Measurements from ENCODE around the gene STX7.

STX7 gene

GRCh38 chr6:132476688-132477087, 36.2 kb downstream of the STX7 start:
- no peak for DNase-seq (ENCODE audit: low read depth)

DNA sequence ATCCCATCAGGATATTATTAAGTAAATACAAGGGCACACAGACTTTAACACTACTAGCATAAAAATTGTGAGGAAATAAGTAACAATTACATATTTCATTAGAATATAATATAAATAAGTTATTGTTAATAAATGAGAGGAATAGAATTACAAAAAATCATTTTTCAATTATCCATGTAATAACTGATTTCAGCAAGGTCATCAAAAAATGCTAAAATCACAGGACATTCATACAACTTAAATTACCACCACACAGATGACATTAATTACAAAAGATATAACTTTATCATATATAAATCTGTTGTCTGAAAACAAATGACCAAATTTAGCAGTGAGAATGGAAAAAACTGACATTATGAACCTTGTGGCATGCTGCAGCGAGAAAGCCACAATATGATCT, 37.0 kb downstream of the STX7 start:
- no peak for DNase-seq (ENCODE audit: low read depth)

DNA sequence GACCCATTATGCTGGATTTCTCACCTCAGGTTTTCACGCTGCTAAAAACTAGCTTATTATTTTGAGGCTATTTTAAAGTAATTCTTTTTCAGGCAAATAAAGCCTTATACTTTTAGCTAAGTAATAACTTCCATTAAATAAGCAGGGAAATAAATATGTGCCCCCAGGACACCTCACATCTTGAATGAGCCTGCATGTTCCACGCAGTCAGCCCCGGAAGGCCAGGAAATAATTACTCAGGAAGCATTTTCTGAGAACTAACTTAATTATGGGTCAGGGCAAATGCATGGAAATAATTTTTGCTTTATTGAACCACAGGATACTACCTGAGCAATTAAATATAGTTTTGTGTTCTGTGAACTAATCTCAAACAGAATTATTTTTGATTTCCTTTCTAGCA, 41.1 kb downstream of the STX7 start:
- DNase-seq (ENCODE audit: low read depth) = no peak

- no peak for DNase-seq (ENCODE audit: low read depth)
These were observed 46.0 kb downstream of the STX7 start for GRCh38 chr6:132466952-132467351.

DNA sequence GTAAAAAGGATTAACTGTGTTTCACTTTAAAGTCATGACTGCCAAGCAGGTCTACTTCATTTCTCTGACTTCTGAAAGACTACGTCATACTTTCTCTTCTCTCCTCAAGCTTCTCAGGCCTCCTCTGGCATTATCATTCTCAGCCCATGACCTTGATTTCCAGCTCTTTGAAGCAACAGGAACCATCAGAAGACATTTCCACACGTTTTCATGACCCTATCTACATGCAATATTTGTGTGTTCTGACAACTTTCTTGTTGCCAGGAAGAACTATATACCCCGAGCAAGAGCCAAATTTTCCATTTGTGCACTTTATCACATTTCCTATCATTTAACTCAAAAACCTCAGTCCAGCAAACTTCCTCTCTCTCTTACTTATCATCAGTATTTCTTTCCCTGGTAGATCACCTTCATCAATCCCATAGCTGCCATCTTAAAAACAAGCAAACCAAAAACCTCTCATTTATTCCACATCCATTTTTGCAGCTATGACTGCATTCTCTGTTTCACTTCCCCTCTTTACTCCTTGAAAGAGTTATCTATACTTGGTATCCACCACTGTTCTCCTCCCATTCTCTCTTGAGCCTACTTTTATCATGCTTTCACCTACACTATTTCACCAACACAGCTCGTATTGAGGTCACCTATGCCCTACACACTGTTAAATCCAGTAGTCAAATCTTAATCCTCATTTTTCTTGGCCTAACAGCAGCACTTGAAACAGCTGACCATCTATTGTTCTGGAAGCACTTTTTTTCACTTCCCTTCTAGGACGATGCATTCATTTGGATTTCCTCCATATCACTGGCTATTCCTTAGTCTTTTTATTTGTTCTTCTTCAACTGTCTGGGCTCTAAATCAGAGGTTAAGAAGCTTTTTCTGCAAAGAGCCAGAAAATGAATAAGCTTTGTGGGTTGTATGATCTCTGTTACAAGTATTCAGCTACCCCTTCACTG, 47.1 kb downstream of the STX7 start:
- DNase-seq (ENCODE audit: low read depth) = no peak

DNA sequence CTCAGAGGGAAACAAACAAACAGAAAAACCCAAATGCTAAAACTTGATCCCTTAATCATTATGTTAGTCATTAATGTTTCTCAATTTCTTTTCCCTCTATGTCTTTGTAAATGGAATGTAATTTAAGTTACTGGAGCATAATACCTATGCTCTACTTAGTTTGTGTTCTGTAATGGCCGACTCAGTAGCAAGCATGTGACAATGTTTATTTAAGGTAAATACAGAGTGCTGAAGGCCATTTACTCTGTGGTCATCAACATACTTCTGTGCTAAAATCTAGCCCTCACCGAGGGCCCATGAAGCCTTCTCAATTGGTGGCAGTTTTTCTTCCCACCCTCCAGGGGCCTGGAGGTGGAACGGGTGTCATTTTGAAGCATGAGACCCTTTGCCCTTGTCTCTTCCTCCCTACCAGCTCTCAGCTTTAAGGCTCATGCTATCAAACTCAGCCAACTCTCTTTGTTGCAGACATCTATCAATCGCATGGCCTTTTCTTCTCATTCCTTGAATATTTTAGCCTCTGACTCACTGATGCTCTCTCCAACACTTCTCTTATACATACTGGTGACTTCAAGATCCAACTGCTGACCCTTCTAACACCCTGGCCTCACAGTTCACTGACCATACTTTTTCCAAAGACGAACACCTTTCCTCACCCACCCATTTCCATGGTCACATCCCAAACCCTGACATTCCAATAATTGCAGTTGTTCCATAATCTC, 48.2 kb downstream of the STX7 start:
- DNase-seq (ENCODE audit: low read depth) = no peak

- no peak for DNase-seq (ENCODE audit: low read depth)
These were observed 51.0 kb downstream of the STX7 start for GRCh38 chr6:132461958-132462357.

DNA sequence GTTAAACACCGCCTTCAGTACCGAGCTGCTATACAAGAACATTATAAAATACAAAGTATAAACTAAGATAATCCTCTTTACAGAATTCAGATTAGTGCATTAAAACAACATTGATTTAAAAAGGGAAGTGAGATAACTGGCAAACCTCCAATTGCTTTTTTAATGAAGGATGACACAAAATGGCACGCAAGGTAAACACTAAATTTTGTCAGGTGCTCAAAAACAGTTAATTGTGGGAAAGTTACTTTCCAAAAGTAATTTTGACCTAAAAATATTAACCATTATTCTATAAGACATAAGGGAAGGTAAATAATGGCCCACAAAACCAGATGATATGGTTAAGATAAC, 53.3 kb downstream of the STX7 start:
- DNase-seq (ENCODE audit: low read depth) = no peak

- no peak for DNase-seq (ENCODE audit: low read depth)
These were observed 53.9 kb downstream of the STX7 start for GRCh38 chr6:132458887-132459604.

DNA sequence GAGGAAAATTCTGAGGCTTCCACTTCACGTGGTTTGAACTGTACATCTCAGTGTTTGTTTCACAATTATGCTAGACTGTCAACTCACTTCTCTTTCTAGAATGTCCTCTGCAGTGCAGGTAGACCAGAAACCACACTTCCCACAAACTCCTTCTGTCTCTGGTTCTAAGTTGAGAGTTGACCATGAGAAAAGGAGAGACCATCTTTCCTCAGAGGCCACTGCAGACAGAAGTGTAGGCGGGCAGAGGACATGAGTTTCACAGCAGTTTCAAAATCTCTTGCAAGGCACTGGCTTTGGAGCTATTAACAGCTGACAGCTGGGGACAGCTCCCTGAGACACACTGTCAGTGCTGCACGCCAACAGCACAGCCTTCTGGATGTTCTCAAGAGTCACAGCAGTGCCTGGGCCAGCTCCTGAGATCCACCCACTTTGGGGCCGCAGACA, 56.2 kb downstream of the STX7 start:
- no peak for DNase-seq (ENCODE audit: low read depth)

- no peak for DNase-seq (ENCODE audit: low read depth)
These were observed 66.1 kb downstream of the STX7 start for GRCh38 chr6:132446855-132447241.

GRCh38 chr6:132446141-132446854, 66.6 kb downstream of the STX7 start:
- DNase-seq (ENCODE audit: low read depth) = no peak

DNA sequence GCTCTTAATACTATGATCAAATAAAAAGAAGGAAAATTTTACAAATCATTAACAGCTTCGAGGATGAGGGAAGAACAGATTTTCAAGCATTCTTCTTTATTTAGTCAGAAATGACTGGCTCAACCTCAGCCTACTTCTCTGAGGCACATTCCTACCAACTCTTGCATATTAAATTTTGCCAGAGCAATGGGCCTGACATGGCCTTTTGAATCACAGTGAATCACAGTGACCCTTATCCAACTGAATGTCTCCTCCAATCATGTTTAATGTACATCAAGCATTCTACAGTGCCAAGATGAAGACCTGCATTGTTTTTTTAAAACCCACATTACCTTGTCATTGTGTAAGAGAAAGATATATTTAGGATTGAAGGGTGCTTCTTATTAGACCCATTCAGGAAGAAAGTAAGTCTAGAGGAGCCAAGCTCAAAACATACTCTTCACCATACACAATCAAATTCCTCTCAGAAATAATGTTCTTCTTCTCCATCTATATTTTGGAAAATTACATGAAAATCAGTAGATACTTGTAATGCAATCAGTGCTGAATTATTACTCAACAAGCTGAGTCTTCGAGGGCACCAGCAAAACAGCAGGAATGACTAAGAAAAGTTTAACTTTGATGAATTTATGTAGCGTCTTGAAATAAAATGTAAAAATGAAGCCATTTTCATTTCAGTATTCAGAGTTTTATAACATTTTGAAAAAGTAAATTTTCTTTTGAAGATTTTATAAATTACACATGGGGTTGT, 67.5 kb downstream of the STX7 start:
- no peak for DNase-seq (ENCODE audit: low read depth)

DNA sequence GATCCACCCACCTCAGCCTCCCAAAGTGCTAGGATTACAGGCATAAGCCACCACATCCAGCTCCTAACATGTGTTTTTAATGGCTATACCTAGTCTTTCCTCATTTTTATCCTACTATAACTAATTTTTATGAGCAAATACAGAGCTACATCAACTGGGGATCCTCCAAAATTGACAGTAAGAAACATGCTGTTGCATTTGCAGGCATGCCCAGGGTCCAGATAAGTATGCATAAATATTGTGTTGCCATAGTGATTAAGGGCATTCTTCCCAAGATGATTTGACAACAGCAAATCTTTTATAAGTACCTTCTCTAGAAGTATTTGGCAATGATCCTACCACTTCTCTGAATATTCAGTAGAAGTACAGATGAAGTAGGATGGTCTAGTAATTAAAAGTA, 69.7 kb downstream of the STX7 start:
- no peak for DNase-seq (ENCODE audit: low read depth)

- DNase-seq (ENCODE audit: low read depth) = no peak
These were observed 82.8 kb downstream of the STX7 start for GRCh38 chr6:132430110-132430509.

- no peak for DNase-seq (ENCODE audit: low read depth)
These were observed 87.7 kb downstream of the STX7 start for GRCh38 chr6:132425176-132425575.

- no peak for DNase-seq (ENCODE audit: low read depth)
These were observed 89.1 kb downstream of the STX7 start for GRCh38 chr6:132423839-132424238.

DNA sequence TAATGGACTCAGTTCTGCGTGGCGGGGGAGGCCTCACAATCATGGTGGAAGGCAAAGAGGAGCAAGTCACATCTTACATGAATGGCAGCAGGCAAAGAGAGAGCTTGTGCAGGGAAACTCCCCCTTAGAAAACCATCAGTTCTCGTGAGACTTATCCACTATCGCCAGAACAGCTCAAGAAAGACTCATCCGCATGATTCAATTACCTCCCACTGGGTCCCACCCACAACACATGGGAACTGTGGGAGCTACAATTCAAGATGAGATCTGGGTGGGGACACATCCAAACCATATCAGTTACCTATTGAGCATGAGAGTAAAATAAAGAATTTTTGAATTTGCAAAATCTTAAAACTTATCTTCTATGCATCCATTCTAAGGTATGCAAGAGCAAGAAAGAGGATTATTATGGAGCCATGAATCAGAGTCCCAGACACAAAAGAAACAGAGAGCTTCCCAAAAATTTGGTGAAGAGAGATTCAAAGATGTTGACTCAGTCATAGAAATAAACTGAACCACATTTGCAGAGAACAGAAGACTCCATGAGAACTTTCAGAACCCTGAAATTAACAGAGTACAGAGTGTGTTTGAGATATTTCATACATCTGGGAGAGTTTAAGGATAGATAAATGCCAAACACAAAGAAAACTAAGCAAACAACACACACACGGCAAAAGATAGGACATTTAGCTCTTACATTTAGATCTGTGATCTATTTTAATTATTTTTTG, 94.5 kb downstream of the STX7 start:
- DNase-seq (ENCODE audit: low read depth) = no peak

- DNase-seq (ENCODE audit: low read depth) = no peak
These were observed 98.2 kb downstream of the STX7 start for GRCh38 chr6:132414761-132415160.

GRCh38 chr6:132414322-132414721, 98.6 kb downstream of the STX7 start:
- no peak for DNase-seq (ENCODE audit: low read depth)

- no peak for DNase-seq (ENCODE audit: low read depth)
These were observed 99.5 kb downstream of the STX7 start for GRCh38 chr6:132413499-132413802.

Data from stimulated activated CD4-positive, alpha-beta T cell treated with anti-CD3 and anti-CD28 coated beads, Interleukin-2, amount 100 ng/mL, for 4 hours (primary cell).